ENCODE measurements around the gene ST6GALNAC3.

ST6GALNAC3 gene

DNA sequence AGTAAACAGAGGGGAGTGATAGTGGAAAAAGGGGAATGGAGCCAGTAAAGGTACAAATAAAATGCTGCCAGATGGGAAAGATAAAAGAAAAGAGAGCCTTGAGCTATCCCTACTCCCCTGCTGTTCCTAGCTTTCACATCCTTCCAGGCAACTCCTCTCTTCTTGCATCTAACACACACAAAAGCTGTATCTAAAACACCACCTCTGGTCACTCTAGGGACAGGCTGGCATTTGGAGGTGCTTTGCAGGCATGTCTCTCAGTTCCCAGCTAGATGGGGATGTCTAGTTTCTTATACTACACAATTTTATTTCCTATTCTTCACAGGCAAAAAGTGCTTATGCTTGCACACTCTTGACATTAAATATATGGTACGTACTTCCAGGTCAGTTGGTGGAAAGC is 607.6 kb downstream of the ST6GALNAC3 start:
- DNase-seq: no peak
- no peak overlapping the region for H3K9ac ChIP-seq (ENCODE audit: low read length)
- no peaks in the 10 kb centered on the region for H3K27me3 ChIP-seq (replicated peaks; ENCODE audit: insufficient read depth, low read length)
- H3K4me2 ChIP-seq (ENCODE audit: low read depth, low read length): no peak overlapping the region
- no peaks in the 10 kb centered on the region for H4K20me1 ChIP-seq (ENCODE audit: insufficient read depth, low read length)
- H3F3A ChIP-seq (ENCODE audit: insufficient read depth, low read length): no peaks in the 10 kb centered on the region
- H3K27ac ChIP-seq (ENCODE audit: low read length): no peak overlapping the region
- H3K4me1 ChIP-seq (ENCODE audit: low read length): no peaks in the 10 kb centered on the region
- H3K4me3 ChIP-seq (ENCODE audit: low read length): no peak overlapping the region
- no peaks in the 10 kb centered on the region for H3K9me3 ChIP-seq (replicated peaks; ENCODE audit: insufficient read depth, low read length)
- H3K36me3 ChIP-seq (replicated peaks; ENCODE audit: insufficient read depth, low read length): no peaks in the 10 kb centered on the region
- H3K9me2 ChIP-seq (replicated peaks; ENCODE audit: insufficient read depth, low read length): no peaks in the 10 kb centered on the region
- no peaks in the 10 kb centered on the region for H3K79me2 ChIP-seq (ENCODE audit: low read length)
- TF ChIP-seq EZH2 (optimal IDR thresholded peaks at IDR 0.05; ENCODE audit: low read depth, low read length) (no peak), EZH2phosphoT487 (IDR thresholded peaks at IDR 0.05; ENCODE audit: low read length) (no peak)
- TF ChIP-seq, protein P1, sequence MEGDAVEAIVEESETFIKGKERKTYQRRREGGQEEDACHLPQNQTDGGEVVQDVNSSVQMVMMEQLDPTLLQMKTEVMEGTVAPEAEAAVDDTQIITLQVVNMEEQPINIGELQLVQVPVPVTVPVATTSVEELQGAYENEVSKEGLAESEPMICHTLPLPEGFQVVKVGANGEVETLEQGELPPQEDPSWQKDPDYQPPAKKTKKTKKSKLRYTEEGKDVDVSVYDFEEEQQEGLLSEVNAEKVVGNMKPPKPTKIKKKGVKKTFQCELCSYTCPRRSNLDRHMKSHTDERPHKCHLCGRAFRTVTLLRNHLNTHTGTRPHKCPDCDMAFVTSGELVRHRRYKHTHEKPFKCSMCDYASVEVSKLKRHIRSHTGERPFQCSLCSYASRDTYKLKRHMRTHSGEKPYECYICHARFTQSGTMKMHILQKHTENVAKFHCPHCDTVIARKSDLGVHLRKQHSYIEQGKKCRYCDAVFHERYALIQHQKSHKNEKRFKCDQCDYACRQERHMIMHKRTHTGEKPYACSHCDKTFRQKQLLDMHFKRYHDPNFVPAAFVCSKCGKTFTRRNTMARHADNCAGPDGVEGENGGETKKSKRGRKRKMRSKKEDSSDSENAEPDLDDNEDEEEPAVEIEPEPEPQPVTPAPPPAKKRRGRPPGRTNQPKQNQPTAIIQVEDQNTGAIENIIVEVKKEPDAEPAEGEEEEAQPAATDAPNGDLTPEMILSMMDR (IDR thresholded peaks at IDR 0.05; ENCODE audit: low read length): no peak
- H2AFZ ChIP-seq (ENCODE audit: low read length): no peak overlapping the region

Data from MM.1S (cell line).